Measurements from ENCODE around the gene MEF2B. TPM values are rescaled to one million over a fixed set of nuclear protein-coding genes. Genes with fewer than 3 reads are reported as not detected.

MEF2B gene
- total and polyA plus RNA-seq, 10 of the 15 experiments (the other 5 are each of a cell fraction or from before 2014, with no cell fraction given): 0.09 to 33.0 (median 8.9) TPM

DNA sequence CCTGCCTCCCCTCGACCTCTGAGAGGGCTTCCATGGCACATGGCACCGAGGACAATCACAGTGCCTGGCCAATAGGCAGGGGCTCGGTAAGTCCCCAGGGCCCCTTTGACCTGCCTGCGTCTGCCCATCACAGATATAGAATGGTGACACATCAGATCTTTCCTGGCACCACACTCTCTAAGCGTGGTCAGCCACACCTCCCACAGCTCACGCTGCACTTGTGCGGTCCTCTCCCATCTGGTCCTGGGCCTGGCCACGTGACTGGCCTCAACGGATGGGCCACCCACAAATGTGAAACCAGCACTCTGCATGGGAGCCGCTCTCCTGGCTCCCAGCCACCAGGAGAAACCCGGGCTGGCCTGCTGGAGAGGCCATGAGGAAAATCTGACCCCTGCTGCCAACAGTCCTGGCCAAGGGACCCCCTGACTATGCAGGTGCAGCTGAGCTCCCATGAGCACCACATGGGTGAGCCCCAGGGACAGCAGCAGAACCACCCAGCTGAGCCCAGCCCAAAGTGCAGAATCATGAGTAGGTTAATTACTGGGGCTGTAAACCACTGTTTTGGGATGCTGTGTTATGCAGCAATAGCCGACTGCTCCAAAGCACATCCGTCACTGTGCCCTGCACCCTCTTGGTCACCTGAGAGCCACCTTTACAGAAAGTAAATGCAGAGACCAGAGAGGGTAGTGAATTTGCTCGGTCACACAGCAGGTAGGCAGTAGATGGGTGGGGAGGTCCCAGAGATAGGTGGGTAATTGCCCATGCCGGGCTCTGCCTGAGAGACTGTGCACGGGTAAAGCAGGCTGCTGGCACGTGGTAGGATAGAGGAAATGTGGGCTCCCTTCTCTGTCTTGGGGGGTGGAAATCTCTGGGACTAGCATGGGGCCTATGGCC, 9.7 kb upstream of the MEF2B start:
- in situ Hi-C loops (cut with MboI): loop anchor here (5.0 kb wide), 1 partner anchor 37 kb away; no protein-coding TSS in a partner anchor
- H3K9me3 ChIP-seq (replicated peaks; ENCODE audit: control insufficient read depth, insufficient read depth, low read length): no peaks in the 10 kb centered on the region; the same call in 2 of the 3 replicates
- H3K79me2 ChIP-seq (ENCODE audit: control insufficient read depth, insufficient read depth, low read length): no peaks in the 10 kb centered on the region
- no peak for FAIRE-seq
- no peak overlapping the region for H2AFZ ChIP-seq (ENCODE audit: control insufficient read depth, low read depth, low read length)
- ChIA-PET POLR2A (no interaction called here), SMC1A (ENCODE audit: uncharacterized antibody, unreplicated experiment) (no interaction called here), CTCF (interaction anchor here (1.2 kb wide), 2 partner anchors 13 to 34 kb away, joined by 4 read pairs; no protein-coding TSS in a partner anchor), RAD21 (ENCODE audit: unreplicated experiment) (interaction anchor here (14.0 kb wide), 1 partner anchor 26 kb away, joined by 394 read pairs; no protein-coding TSS in a partner anchor)
- no peak overlapping the region for H3K27ac ChIP-seq (ENCODE audit: control insufficient read depth, insufficient read depth)
- TF ChIP-seq SREBF1 (IDR thresholded peaks at IDR 0.05; ENCODE audit: low read length): no peak
- no peak for TF ChIP-seq TARDBP (IDR thresholded peaks at IDR 0.05; ENCODE audit: borderline replicate concordance)
- TF ChIP-seq, protein P1, sequence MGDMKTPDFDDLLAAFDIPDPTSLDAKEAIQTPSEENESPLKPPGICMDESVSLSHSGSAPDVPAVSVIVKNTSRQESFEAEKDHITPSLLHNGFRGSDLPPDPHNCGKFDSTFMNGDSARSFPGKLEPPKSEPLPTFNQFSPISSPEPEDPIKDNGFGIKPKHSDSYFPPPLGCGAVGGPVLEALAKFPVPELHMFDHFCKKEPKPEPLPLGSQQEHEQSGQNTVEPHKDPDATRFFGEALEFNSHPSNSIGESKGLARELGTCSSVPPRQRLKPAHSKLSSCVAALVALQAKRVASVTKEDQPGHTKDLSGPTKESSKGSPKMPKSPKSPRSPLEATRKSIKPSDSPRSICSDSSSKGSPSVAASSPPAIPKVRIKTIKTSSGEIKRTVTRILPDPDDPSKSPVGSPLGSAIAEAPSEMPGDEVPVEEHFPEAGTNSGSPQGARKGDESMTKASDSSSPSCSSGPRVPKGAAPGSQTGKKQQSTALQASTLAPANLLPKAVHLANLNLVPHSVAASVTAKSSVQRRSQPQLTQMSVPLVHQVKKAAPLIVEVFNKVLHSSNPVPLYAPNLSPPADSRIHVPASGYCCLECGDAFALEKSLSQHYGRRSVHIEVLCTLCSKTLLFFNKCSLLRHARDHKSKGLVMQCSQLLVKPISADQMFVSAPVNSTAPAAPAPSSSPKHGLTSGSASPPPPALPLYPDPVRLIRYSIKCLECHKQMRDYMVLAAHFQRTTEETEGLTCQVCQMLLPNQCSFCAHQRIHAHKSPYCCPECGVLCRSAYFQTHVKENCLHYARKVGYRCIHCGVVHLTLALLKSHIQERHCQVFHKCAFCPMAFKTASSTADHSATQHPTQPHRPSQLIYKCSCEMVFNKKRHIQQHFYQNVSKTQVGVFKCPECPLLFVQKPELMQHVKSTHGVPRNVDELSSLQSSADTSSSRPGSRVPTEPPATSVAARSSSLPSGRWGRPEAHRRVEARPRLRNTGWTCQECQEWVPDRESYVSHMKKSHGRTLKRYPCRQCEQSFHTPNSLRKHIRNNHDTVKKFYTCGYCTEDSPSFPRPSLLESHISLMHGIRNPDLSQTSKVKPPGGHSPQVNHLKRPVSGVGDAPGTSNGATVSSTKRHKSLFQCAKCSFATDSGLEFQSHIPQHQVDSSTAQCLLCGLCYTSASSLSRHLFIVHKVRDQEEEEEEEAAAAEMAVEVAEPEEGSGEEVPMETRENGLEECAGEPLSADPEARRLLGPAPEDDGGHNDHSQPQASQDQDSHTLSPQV (IDR thresholded peaks at IDR 0.05): no peak
- TF ChIP-seq, protein P2, sequence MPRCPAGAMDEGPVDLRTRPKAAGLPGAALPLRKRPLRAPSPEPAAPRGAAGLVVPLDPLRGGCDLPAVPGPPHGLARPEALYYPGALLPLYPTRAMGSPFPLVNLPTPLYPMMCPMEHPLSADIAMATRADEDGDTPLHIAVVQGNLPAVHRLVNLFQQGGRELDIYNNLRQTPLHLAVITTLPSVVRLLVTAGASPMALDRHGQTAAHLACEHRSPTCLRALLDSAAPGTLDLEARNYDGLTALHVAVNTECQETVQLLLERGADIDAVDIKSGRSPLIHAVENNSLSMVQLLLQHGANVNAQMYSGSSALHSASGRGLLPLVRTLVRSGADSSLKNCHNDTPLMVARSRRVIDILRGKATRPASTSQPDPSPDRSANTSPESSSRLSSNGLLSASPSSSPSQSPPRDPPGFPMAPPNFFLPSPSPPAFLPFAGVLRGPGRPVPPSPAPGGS (IDR thresholded peaks at IDR 0.05; ENCODE audit: borderline replicate concordance, insufficient read depth, low read depth, low read length, poor library complexity, severe bottlenecking): no peak
- TF ChIP-seq HDAC2 (IDR thresholded peaks at IDR 0.05): no peak
- no peak for TF ChIP-seq POLR2A (IDR thresholded peaks at IDR 0.05; ENCODE audit: low read depth, low read length)
- no peak; the same call in 2 of the 3 replicates for ATAC-seq
- intact Hi-C loops (cut with micrococcal nuclease; ENCODE audit: unreplicated experiment): no loop called here
- peaks cover 3% of the 10 kb centered on the region; the same call in 1 of the 2 replicates for H3K4me1 ChIP-seq (ENCODE audit: control insufficient read depth, insufficient read depth, low read length)
- no peak overlapping the region for H3K4me2 ChIP-seq (ENCODE audit: control insufficient read depth, insufficient read depth)
- whole genome bisulfite sequencing (ENCODE audit: insufficient coverage, insufficient replicate concordance, low lambda C conversion rate, missing lambda C conversion rate): 92% methylated on average over 17 of the region's 17 CpGs
- H3K27me3 ChIP-seq (replicated peaks in 1 of 2; ENCODE audit: control insufficient read depth in 2 of 2, insufficient read depth in 2 of 2, low read length in 1 of 2): no peaks in the 10 kb centered on the region
- no peaks in the 10 kb centered on the region; a peak in 2 of 4 replicates for H3K36me3 ChIP-seq (ENCODE audit: control insufficient read depth in 2 of 2, insufficient read depth in 2 of 2, low read length in 1 of 2)
- H3K4me3 ChIP-seq: no peak overlapping the region
- no peak for DNase-seq (ENCODE audit: low read depth, low spot score)
- H3K9ac ChIP-seq (ENCODE audit: control insufficient read depth, insufficient read depth, low read length): no peak overlapping the region
- H4K20me1 ChIP-seq (ENCODE audit: control insufficient read depth, insufficient read depth): no peaks in the 10 kb centered on the region
- TSS peak; percentile 57 for BruUV-seq (replicated peaks)
